T-helper 17 cell (primary cell): ENCODE data around the gene MBD4. TPM values are rescaled to one million over a fixed set of nuclear protein-coding genes. Genes with fewer than 3 reads are reported as not detected.
A peak's percentile ranks its signal among the peaks of the same experiment; 100 is the strongest.

ENCODE experiments used
- ATAC-seq: fragments of 150-1000 bp; cut with Tn5 transposase; 2 replicates; pipeline ENCODE4 v1.10.0; 2021; ENCODE audit warnings: mild to moderate bottlenecking, moderate library complexity
- DNase-seq, 3 donors: peaks; one replicate each; pipeline versions ENCODE4 v3.0.0 to v3.0.0-alpha.2; 2020 to 2021
- H3K9me3 ChIP-seq: one replicate; pipeline ENCODE4 v1.7.0; 2013; ENCODE audit warnings: low read length, mild to moderate bottlenecking; ENCODE audit not compliant: control insufficient read depth, poor library complexity, severe bottlenecking
- H3K27ac Mint-ChIP-seq: one replicate; pipeline ENCODE4 v1.8.0; 2022; ENCODE audit warnings: mild to moderate bottlenecking, moderate library complexity, mixed read lengths
- H3K27me3 Mint-ChIP-seq: one replicate; pipeline ENCODE4 v1.8.0; 2022; ENCODE audit warnings: mixed read lengths
- H3K36me3 Mint-ChIP-seq: one replicate; pipeline ENCODE4 v1.8.0; 2022; ENCODE audit warnings: low read depth, mixed read lengths
- H3K4me1 Mint-ChIP-seq: one replicate; pipeline ENCODE4 v1.8.0; 2022; ENCODE audit warnings: mild to moderate bottlenecking, mixed read lengths
- H3K4me3 Mint-ChIP-seq: one replicate; pipeline ENCODE4 v1.8.0; 2022; ENCODE audit warnings: mild to moderate bottlenecking, moderate library complexity, mixed read lengths
- total RNA-seq, 4 donors: library from RNA in 2 of 4; stranded (reverse) in 2 of 4; gene quantifications; one replicate each; pipeline ENCODE4 v1.2.3 and lab custom pipeline; 2022 to 2026

The MBD4 gene
- total RNA-seq, 2 donors from 2014 or later: 44.7 to 49.4 TPM

DNA sequence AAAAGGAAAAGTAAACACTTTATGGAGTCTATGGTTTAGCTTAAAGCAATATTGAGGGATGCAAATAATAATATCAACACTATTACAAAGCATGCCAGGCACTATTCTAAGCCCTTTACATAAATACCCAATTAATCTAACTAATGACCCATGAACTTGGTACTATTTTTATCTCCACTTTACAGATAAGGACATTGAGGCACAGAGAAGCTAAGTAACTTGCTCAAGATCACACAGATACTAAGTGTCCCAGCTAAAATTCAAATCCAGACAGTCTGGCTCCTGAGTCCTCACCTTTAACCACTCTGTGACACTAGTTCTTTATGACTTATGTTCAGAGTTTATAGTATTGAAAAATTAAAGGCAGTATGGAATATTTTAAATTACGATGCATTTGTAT is 5.6 kb downstream of the MBD4 start:
- H3K4me3 Mint-ChIP-seq: no peak overlapping the region
- H3K9me3 ChIP-seq: no peaks in the 10 kb centered on the region
- no peak for DNase-seq
- ATAC-seq: no peak
- peaks cover 30% of the 10 kb centered on the region for H3K4me1 Mint-ChIP-seq
- no peaks in the 10 kb centered on the region for H3K36me3 Mint-ChIP-seq
- peak overlapping the region; percentile 14 for H3K27ac Mint-ChIP-seq
- H3K27me3 Mint-ChIP-seq: no peaks in the 10 kb centered on the region

GRCh38 chr3:129433565-129433964 is 6.2 kb downstream of the MBD4 start:
- no peak for DNase-seq
- Mint-ChIP-seq H3K36me3 (no peaks in the 10 kb centered on the region), H3K4me1 (peaks cover 35% of the 10 kb centered on the region), H3K27me3 (no peaks in the 10 kb centered on the region), H3K4me3 (no peak overlapping the region), H3K27ac (peak overlapping the region; percentile 14)
- ATAC-seq: no peak
- H3K9me3 ChIP-seq: no peaks in the 10 kb centered on the region

GRCh38 chr3:129432671-129433070 is 7.1 kb downstream of the MBD4 start:
- Mint-ChIP-seq H3K4me1 (peaks cover 36% of the 10 kb centered on the region), H3K27ac (no peak overlapping the region), H3K36me3 (no peaks in the 10 kb centered on the region), H3K27me3 (no peaks in the 10 kb centered on the region), H3K4me3 (no peak overlapping the region)
- DNase-seq (no peak), ATAC-seq (no peak)
- no peaks in the 10 kb centered on the region for H3K9me3 ChIP-seq

- no peak for ATAC-seq
- no peaks in the 10 kb centered on the region for H3K27me3 Mint-ChIP-seq
- DNase-seq: no peak
- H3K36me3 Mint-ChIP-seq: no peaks in the 10 kb centered on the region
- peaks cover 38% of the 10 kb centered on the region for H3K4me1 Mint-ChIP-seq
- H3K9me3 ChIP-seq: no peaks in the 10 kb centered on the region
- peak overlapping the region; percentile 27 for H3K27ac Mint-ChIP-seq
- H3K4me3 Mint-ChIP-seq: no peak overlapping the region
Measured at GRCh38 chr3:129432036-129432435, 7.7 kb downstream of the MBD4 start.

DNA sequence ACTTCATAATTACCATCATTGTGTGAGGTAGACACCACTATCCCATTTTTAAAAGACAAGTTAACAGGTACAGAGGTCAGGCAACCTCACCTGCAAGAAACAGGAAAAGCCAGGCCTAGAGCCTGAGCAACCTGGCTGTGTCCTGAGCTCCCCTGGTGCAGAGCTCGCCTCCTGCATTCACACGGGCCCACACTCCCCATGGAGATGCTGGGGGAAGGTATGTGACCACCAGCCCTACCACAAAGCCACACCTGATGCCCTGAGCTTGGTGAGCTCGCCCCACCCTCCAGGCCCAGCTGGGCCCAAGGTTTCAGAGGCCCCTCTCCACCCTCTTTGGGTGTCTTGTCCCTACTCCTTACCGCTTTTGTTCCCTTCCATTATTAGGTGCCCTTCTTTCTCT is 10.1 kb downstream of the MBD4 start:
- no peaks in the 10 kb centered on the region for H3K27me3 Mint-ChIP-seq
- no peaks in the 10 kb centered on the region for H3K9me3 ChIP-seq
- H3K27ac Mint-ChIP-seq: no peak overlapping the region
- H3K36me3 Mint-ChIP-seq: no peaks in the 10 kb centered on the region
- H3K4me1 Mint-ChIP-seq: peaks cover 23% of the 10 kb centered on the region
- no peak overlapping the region for H3K4me3 Mint-ChIP-seq
- DNase-seq (no peak), ATAC-seq (no peak)

GRCh38 chr3:129429080-129429451 is 10.7 kb downstream of the MBD4 start:
- ATAC-seq (no peak), DNase-seq (no peak)
- peaks cover 23% of the 10 kb centered on the region for H3K4me1 Mint-ChIP-seq
- H3K27me3 Mint-ChIP-seq: no peaks in the 10 kb centered on the region
- peak overlapping the region; percentile 83 for H3K27ac Mint-ChIP-seq
- H3K4me3 Mint-ChIP-seq: peak overlapping the region; percentile 85
- no peaks in the 10 kb centered on the region for H3K9me3 ChIP-seq
- no peaks in the 10 kb centered on the region for H3K36me3 Mint-ChIP-seq

GRCh38 chr3:129428376-129429079 is 11.2 kb downstream of the MBD4 start, which contains the start of gene EFCAB12:
EFCAB12 (minus strand) TSS chr3:129428636; CDS start chr3:129428488, 148 bp downstream.
- ATAC-seq (peak; percentile 97), DNase-seq (peak; percentile 85 to 87 (median 86))
- Mint-ChIP-seq H3K36me3 (no peaks in the 10 kb centered on the region), H3K4me1 (peaks cover 26% of the 10 kb centered on the region), H3K27me3 (no peaks in the 10 kb centered on the region), H3K27ac (peak within 1 kb of the TSS; percentile 83), H3K4me3 (peak within 1 kb of the TSS; percentile 85)
- no peaks in the 10 kb centered on the region for H3K9me3 ChIP-seq

DNA sequence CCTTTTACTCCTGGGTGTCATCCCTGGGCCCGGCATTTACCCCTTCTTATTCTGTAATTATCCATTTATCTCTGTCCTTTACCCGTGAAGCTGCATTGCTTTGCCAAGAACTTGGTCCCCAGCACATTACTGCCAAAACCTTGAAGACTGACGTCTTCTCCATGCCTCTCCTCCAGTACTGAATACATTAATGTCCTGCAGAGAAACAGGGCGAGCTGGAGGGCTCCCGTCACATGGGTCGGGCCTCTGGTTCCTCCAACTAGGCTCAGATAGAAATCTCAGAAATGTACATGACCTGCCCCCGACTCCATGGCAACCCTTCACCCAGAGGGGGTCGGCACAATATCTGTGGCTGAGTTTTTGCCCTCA is 11.8 kb downstream of the MBD4 start:
- Mint-ChIP-seq H3K4me3 (peak overlapping the region; percentile 85), H3K27ac (peak overlapping the region; percentile 83), H3K4me1 (peaks cover 26% of the 10 kb centered on the region), H3K36me3 (no peaks in the 10 kb centered on the region), H3K27me3 (no peaks in the 10 kb centered on the region)
- DNase-seq (no peak), ATAC-seq (no peak)
- H3K9me3 ChIP-seq: no peaks in the 10 kb centered on the region

- DNase-seq: no peak
- H3K36me3 Mint-ChIP-seq: no peaks in the 10 kb centered on the region
- ATAC-seq: no peak
- H3K4me1 Mint-ChIP-seq: peaks cover 26% of the 10 kb centered on the region
- H3K4me3 Mint-ChIP-seq: no peak overlapping the region
- no peak overlapping the region for H3K27ac Mint-ChIP-seq
- H3K9me3 ChIP-seq: no peaks in the 10 kb centered on the region
- H3K27me3 Mint-ChIP-seq: no peaks in the 10 kb centered on the region
Measured at GRCh38 chr3:129425619-129426018, 14.1 kb downstream of the MBD4 start.

GRCh38 chr3:129425213-129425612 is 14.5 kb downstream of the MBD4 start:
- Mint-ChIP-seq H3K4me1 (peaks cover 26% of the 10 kb centered on the region), H3K36me3 (no peaks in the 10 kb centered on the region), H3K27me3 (no peaks in the 10 kb centered on the region), H3K4me3 (no peak overlapping the region), H3K27ac (no peak overlapping the region)
- DNase-seq (no peak), ATAC-seq (no peak)
- no peaks in the 10 kb centered on the region for H3K9me3 ChIP-seq

- Mint-ChIP-seq H3K27ac (peak overlapping the region; percentile 27), H3K4me1 (peaks cover 23% of the 10 kb centered on the region), H3K4me3 (no peak overlapping the region), H3K36me3 (no peaks in the 10 kb centered on the region), H3K27me3 (no peaks in the 10 kb centered on the region)
- DNase-seq (no peak), ATAC-seq (no peak)
- no peaks in the 10 kb centered on the region for H3K9me3 ChIP-seq
Measured at GRCh38 chr3:129424185-129424841, 15.4 kb downstream of the MBD4 start.

GRCh38 chr3:129422897-129423296 is 16.9 kb downstream of the MBD4 start:
- H3K36me3 Mint-ChIP-seq: no peaks in the 10 kb centered on the region
- DNase-seq: no peak
- H3K4me1 Mint-ChIP-seq: peaks cover 11% of the 10 kb centered on the region
- H3K27ac Mint-ChIP-seq: no peak overlapping the region
- no peak overlapping the region for H3K4me3 Mint-ChIP-seq
- no peaks in the 10 kb centered on the region for H3K27me3 Mint-ChIP-seq
- H3K9me3 ChIP-seq: no peaks in the 10 kb centered on the region
- ATAC-seq: no peak

- H3K4me1 Mint-ChIP-seq: peaks cover 3% of the 10 kb centered on the region
- no peak overlapping the region for H3K4me3 Mint-ChIP-seq
- peak overlapping the region; percentile 9 for H3K27ac Mint-ChIP-seq
- H3K9me3 ChIP-seq: no peaks in the 10 kb centered on the region
- no peaks in the 10 kb centered on the region for H3K27me3 Mint-ChIP-seq
- no peaks in the 10 kb centered on the region for H3K36me3 Mint-ChIP-seq
- ATAC-seq: no peak
- DNase-seq: no peak
Measured at GRCh38 chr3:129421988-129422745, 17.6 kb downstream of the MBD4 start.
